ENCODE results near the gene POMT2. TPM values are rescaled to one million over a fixed set of nuclear protein-coding genes. Genes with fewer than 3 reads are reported as not detected.

Gene POMT2
- total RNA-seq, 1 donor from 2014 or later: 34.7 TPM

- DNase-seq (ENCODE audit: low spot score): peak; percentile 87
- Mint-ChIP-seq H3K36me3 (ENCODE audit: low read depth) (peaks cover 9% of the 10 kb centered on the region), H3K27ac (ENCODE audit: unreplicated experiment) (no peak overlapping the region), H3K27me3 (ENCODE audit: low read depth) (peaks cover 28% of the 10 kb centered on the region), H3K9me3 (ENCODE audit: low read depth) (no peaks in the 10 kb centered on the region), H3K4me1 (ENCODE audit: low read depth) (no peaks in the 10 kb centered on the region), H3K4me3 (ENCODE audit: unreplicated experiment) (no peak overlapping the region)
- no peak for TF ChIP-seq CTCF (IDR thresholded peaks at IDR 0.05)
Observed at GRCh38 chr14:77258566-77258965, 62.1 kb downstream of the POMT2 start.

GRCh38 chr14:77257700-77258099 is 63.0 kb downstream of the POMT2 start:
- no peak for TF ChIP-seq CTCF (IDR thresholded peaks at IDR 0.05)
- H3K27ac Mint-ChIP-seq (ENCODE audit: unreplicated experiment): no peak overlapping the region
- no peak overlapping the region for H3K4me3 Mint-ChIP-seq (ENCODE audit: unreplicated experiment)
- no peaks in the 10 kb centered on the region for H3K4me1 Mint-ChIP-seq (ENCODE audit: low read depth)
- H3K9me3 Mint-ChIP-seq (ENCODE audit: low read depth): no peaks in the 10 kb centered on the region
- peak; percentile 81 for DNase-seq (ENCODE audit: low spot score)
- H3K36me3 Mint-ChIP-seq (ENCODE audit: low read depth): peaks cover 9% of the 10 kb centered on the region
- peaks cover 22% of the 10 kb centered on the region for H3K27me3 Mint-ChIP-seq (ENCODE audit: low read depth)

- peak; percentile 72 for DNase-seq (ENCODE audit: low spot score)
- Mint-ChIP-seq H3K27ac (ENCODE audit: unreplicated experiment) (no peak overlapping the region), H3K9me3 (ENCODE audit: low read depth) (no peaks in the 10 kb centered on the region), H3K27me3 (ENCODE audit: low read depth) (peaks cover 17% of the 10 kb centered on the region), H3K36me3 (ENCODE audit: low read depth) (peaks cover 9% of the 10 kb centered on the region), H3K4me3 (ENCODE audit: unreplicated experiment) (no peak overlapping the region), H3K4me1 (ENCODE audit: low read depth) (no peaks in the 10 kb centered on the region)
- TF ChIP-seq CTCF (IDR thresholded peaks at IDR 0.05): no peak
Observed at GRCh38 chr14:77256694-77257093, 64.0 kb downstream of the POMT2 start.

GRCh38 chr14:77253333-77254190 is 67.1 kb downstream of the POMT2 start:
- Mint-ChIP-seq H3K27ac (ENCODE audit: unreplicated experiment) (no peak overlapping the region), H3K27me3 (ENCODE audit: low read depth) (peaks cover 6% of the 10 kb centered on the region), H3K36me3 (ENCODE audit: low read depth) (peaks cover 16% of the 10 kb centered on the region), H3K4me3 (ENCODE audit: unreplicated experiment) (no peak overlapping the region), H3K9me3 (ENCODE audit: low read depth) (no peaks in the 10 kb centered on the region), H3K4me1 (ENCODE audit: low read depth) (no peaks in the 10 kb centered on the region)
- DNase-seq (ENCODE audit: low spot score): peak; percentile 85
- TF ChIP-seq CTCF (IDR thresholded peaks at IDR 0.05): no peak

- H3K27me3 Mint-ChIP-seq (ENCODE audit: low read depth): peaks cover 6% of the 10 kb centered on the region
- no peaks in the 10 kb centered on the region for H3K4me1 Mint-ChIP-seq (ENCODE audit: low read depth)
- DNase-seq (ENCODE audit: low spot score): peak; percentile 62
- no peak overlapping the region for H3K4me3 Mint-ChIP-seq (ENCODE audit: unreplicated experiment)
- no peak for TF ChIP-seq CTCF (IDR thresholded peaks at IDR 0.05)
- no peaks in the 10 kb centered on the region for H3K9me3 Mint-ChIP-seq (ENCODE audit: low read depth)
- peaks cover 17% of the 10 kb centered on the region for H3K36me3 Mint-ChIP-seq (ENCODE audit: low read depth)
- H3K27ac Mint-ChIP-seq (ENCODE audit: unreplicated experiment): no peak overlapping the region
Observed at GRCh38 chr14:77251870-77252269, 68.8 kb downstream of the POMT2 start.

All from chondrocyte (in vitro differentiated cells).